Transverse colon (tissue), 4 donors: ENCODE measurements around the gene DHH. TPM values are rescaled to one million over a fixed set of nuclear protein-coding genes. Genes with fewer than 3 reads are reported as not detected.

Experiments used
- DNase-seq: peaks from one replicate; pipeline ENCODE4 v3.0.0-alpha.2; 2019
- H3K27ac ChIP-seq, 4 donors: fragments of 200-600 bp; sonication (generic); 2 replicates each; pipeline ENCODE4 v1.5.1; 2016 to 2018; ENCODE audit warnings: inconsistent platforms in 4 of 4
- H3K27me3 ChIP-seq: fragments of 200-600 bp; sonication (generic); 2 replicates; pipeline ENCODE4 v1.5.1; 2017; ENCODE audit warnings: inconsistent platforms
- H3K36me3 ChIP-seq, 4 donors: fragments of 200-600 bp; sonication (generic); 2 replicates each; pipeline ENCODE4 v1.5.1; 2017 to 2019; ENCODE audit warnings: inconsistent platforms in 4 of 4
- H3K4me1 ChIP-seq, 4 donors: fragments of 200-600 bp; sonication (generic); 2 replicates each; pipeline ENCODE4 v1.5.1; 2017 to 2020; ENCODE audit warnings: inconsistent platforms in 4 of 4
- H3K4me3 ChIP-seq, 4 donors: fragments of 200-600 bp; sonication (generic); 1 replicate in 1 of 4; 2 replicates in 3 of 4; pipeline versions ENCODE4 v1.5.1 to v1.6.1; 2017 to 2019; ENCODE audit warnings: inconsistent platforms in 4 of 4
- H3K9me3 ChIP-seq, 2 donors: fragments of 200-600 bp; sonication (generic); 2 replicates each; pipeline ENCODE4 v1.5.1; 2017 to 2019; ENCODE audit warnings: inconsistent platforms in 2 of 2
- CTCF ChIP-seq, 5 experiments: fragments of 200-600 bp in 3 of 5; fragments of 450-650 bp in 2 of 5; sonication (generic) in 3 of 5; IDR thresholded peaks; 1 replicate in 2 of 5; 2 replicates in 3 of 5; pipeline ENCODE4 v1.5.1; 2016 to 2017; ENCODE audit warnings: antibody characterized with exemption in 5 of 5, inconsistent platforms in 3 of 5, mild to moderate bottlenecking in 2 of 5, moderate library complexity in 1 of 5
- EP300 ChIP-seq: sonication (generic); formaldehyde crosslinking; IDR thresholded peaks from one replicate; pipeline ENCODE4 v1.6.1; 2017; ENCODE audit warnings: antibody characterized with exemption, low read depth
- POLR2A ChIP-seq: fragments of 450-650 bp; IDR thresholded peaks from one replicate; pipeline ENCODE4 v1.6.1; 2016; ENCODE audit warnings: antibody characterized with exemption, mild to moderate bottlenecking, moderate library complexity
- POLR2AphosphoS5 ChIP-seq, 3 donors: sonication (generic); formaldehyde crosslinking; IDR thresholded peaks; one replicate each; pipeline ENCODE4 v1.6.1; 2016; ENCODE audit warnings: antibody characterized with exemption in 3 of 3
- WGBS, 2 donors: methylation state at CpG; one replicate each; pipeline ENCODE4 v1.1.5; 2018; ENCODE audit warnings: low coverage in 1 of 2; 5-methylcytosine and 5-hydroxymethylcytosine counted together
- in situ Hi-C, 4 donors: fragments of 200-750 bp; cut with MboI; loops; one replicate each; pipeline versions ENCODE4 v1.15.0 to v1.15.1; 2017; ENCODE audit warnings: low sequenced_read_pairs in 3 of 4, low pct_ligation_motif_present in 1 of 4, low pct_unique_long_range_greater_than_20kb in 1 of 4
- intact Hi-C: fragments of 100-400 bp; cut with DNase I; formaldehyde crosslinking; loops from one replicate; pipeline ENCODE4 v1.15.1; 2023; ENCODE audit warnings: low total_unique reads
- total RNA-seq, 4 donors: library from RNA; depleted of rRNA; stranded (reverse); fragments of >200 nt; gene quantifications; one replicate each; pipeline ENCODE4 v1.1.0, GENCODE V29; 2016

The DHH gene
- total RNA-seq, 4 donors from 2014 or later: 0.27 to 0.32 TPM; not detected in 2

GRCh38 chr12:49055092-49055491, 39.5 kb downstream of the DHH start:
- in situ Hi-C loops (no loop called here), intact Hi-C loops (no loop called here)
- Histone ChIP-seq H3K4me1 (peaks cover 34 to 43% (median 40%) of the 10 kb centered on the region in 4 donors), H3K9me3 (no peaks in the 10 kb centered on the region), H3K4me3 (no peak overlapping the region), H3K36me3 (peaks cover 0 to 37% (median 18%) of the 10 kb centered on the region in 4 donors), H3K27me3 (no peaks in the 10 kb centered on the region), H3K27ac (no peak overlapping the region)
- TF ChIP-seq POLR2A: no peak
- TF ChIP-seq EP300: no peak
- TF ChIP-seq POLR2AphosphoS5 (IDR thresholded peaks at IDR 0.05): no peak
- TF ChIP-seq CTCF (IDR thresholded peaks at IDR 0.05): no peak
- DNase-seq: no peak
- 69 to 75% methylated on average over 2 to 4 of the region's 4 CpGs for WGBS, 2 donors

GRCh38 chr12:49054524-49054923, 40.1 kb downstream of the DHH start:
- Histone ChIP-seq H3K4me3 (no peak overlapping the region), H3K27ac (no peak overlapping the region), H3K9me3 (no peaks in the 10 kb centered on the region), H3K36me3 (peaks cover 0 to 41% (median 20%) of the 10 kb centered on the region in 4 donors), H3K27me3 (no peaks in the 10 kb centered on the region), H3K4me1 (peaks cover 34 to 43% (median 40%) of the 10 kb centered on the region in 4 donors)
- TF ChIP-seq CTCF (IDR thresholded peaks at IDR 0.05) (no peak), POLR2AphosphoS5 (IDR thresholded peaks at IDR 0.05) (no peak), EP300 (no peak), POLR2A (no peak)
- in situ Hi-C loops (no loop called here), intact Hi-C loops (no loop called here)
- DNase-seq: no peak
- 94% methylated on average over 10 of the region's 10 CpGs; no CpG with 5 or more reads in 1 of the 2 donors for WGBS, 2 donors

- in situ Hi-C loops: no loop called here
- Histone ChIP-seq H3K4me3 (no peak overlapping the region), H3K4me1 (peaks cover 34 to 41% (median 40%) of the 10 kb centered on the region in 4 donors), H3K27ac (no peak overlapping the region), H3K36me3 (peaks cover 0 to 45% (median 22%) of the 10 kb centered on the region in 4 donors), H3K9me3 (no peaks in the 10 kb centered on the region), H3K27me3 (no peaks in the 10 kb centered on the region)
- intact Hi-C loops: no loop called here
- no peak for DNase-seq
- 96 to 100% methylated on average over 2 to 5 of the region's 5 CpGs for WGBS, 2 donors
- TF ChIP-seq CTCF (IDR thresholded peaks at IDR 0.05) (no peak), POLR2A (no peak), EP300 (no peak), POLR2AphosphoS5 (IDR thresholded peaks at IDR 0.05) (no peak)
Observed at GRCh38 chr12:49054096-49054495, 40.5 kb downstream of the DHH start.

- in situ Hi-C loops (no loop called here), intact Hi-C loops (no loop called here)
- H3K4me1 ChIP-seq: peaks cover 24 to 27% (median 26%) of the 10 kb centered on the region in 4 donors
- H3K4me3 ChIP-seq: no peak overlapping the region
- DNase-seq: no peak
- no peaks in the 10 kb centered on the region for H3K27me3 ChIP-seq
- peaks cover 0 to 59% (median 29%) of the 10 kb centered on the region in 4 donors for H3K36me3 ChIP-seq
- H3K27ac ChIP-seq: no peak overlapping the region
- TF ChIP-seq POLR2A: no peak
- TF ChIP-seq CTCF (IDR thresholded peaks at IDR 0.05): no peak
- no peak for TF ChIP-seq POLR2AphosphoS5 (IDR thresholded peaks at IDR 0.05)
- no peak for TF ChIP-seq EP300
- no peaks in the 10 kb centered on the region for H3K9me3 ChIP-seq
- 88% methylated on average over 16 of the region's 16 CpGs; no CpG with 5 or more reads in 1 of the 2 donors for WGBS, 2 donors
Observed at GRCh38 chr12:49052451-49053208, 42.0 kb downstream of the DHH start.
